Sigmoid colon (tissue), 7 donors: Measurements from ENCODE around the gene IRX4. TPM values are rescaled to one million over a fixed set of nuclear protein-coding genes. Genes with fewer than 3 reads are reported as not detected.

Source experiments
- DNase-seq: peaks from one replicate; pipeline ENCODE4 v3.0.0-alpha.2; 2019
- H3K27ac ChIP-seq, 4 donors: fragments of 200-600 bp; sonication (generic); one replicate each; pipeline ENCODE4 v1.5.1; 2016 to 2019; ENCODE audit warnings: mild to moderate bottlenecking in 1 of 4
- H3K27me3 ChIP-seq, 3 donors: fragments of 200-600 bp; sonication (generic); one replicate each; pipeline ENCODE4 v1.5.1; 2019; ENCODE audit warnings: mild to moderate bottlenecking in 1 of 3
- H3K36me3 ChIP-seq, 4 donors: fragments of 200-600 bp; sonication (generic); one replicate each; pipeline ENCODE4 v1.5.1; 2016 to 2019
- H3K4me1 ChIP-seq, 4 donors: fragments of 200-600 bp; sonication (generic); one replicate each; pipeline ENCODE4 v1.5.1; 2017 to 2019
- H3K4me3 ChIP-seq, 4 donors: fragments of 200-600 bp; sonication (generic); one replicate each; pipeline ENCODE4 v1.5.1; 2017 to 2019; ENCODE audit warnings: mild to moderate bottlenecking in 2 of 4, moderate library complexity in 1 of 4
- H3K9me3 ChIP-seq, 4 donors: fragments of 200-600 bp in 3 of 4; sonication (generic) in 3 of 4; one replicate each; pipeline versions ENCODE4 v1.5.1 to v1.6.1; 2013 to 2019
- EP300 ChIP-seq, 4 donors: sonication (generic); formaldehyde crosslinking; IDR thresholded peaks; one replicate each; pipeline ENCODE4 v1.6.1; 2017; ENCODE audit warnings: antibody characterized with exemption in 4 of 4
- POLR2A ChIP-seq, 2 donors: fragments of 450-650 bp; IDR thresholded peaks; one replicate each; pipeline ENCODE4 v1.6.1; 2016; ENCODE audit warnings: antibody characterized with exemption in 2 of 2, mild to moderate bottlenecking in 2 of 2, moderate library complexity in 2 of 2
- POLR2AphosphoS5 ChIP-seq, 4 donors: sonication (generic); formaldehyde crosslinking; IDR thresholded peaks; one replicate each; pipeline ENCODE4 v1.6.1; 2017; ENCODE audit warnings: antibody characterized with exemption in 4 of 4
- WGBS, 2 donors: extraction: QIAGEN DNeasy Blood & Tissue Kit; methylation state at CpG; one replicate each; pipeline ENCODE4 v1.1.7; 2013; 5-methylcytosine and 5-hydroxymethylcytosine counted together
- intact Hi-C: fragments of 100-400 bp; cut with DNase I; formaldehyde crosslinking; loops from one replicate; pipeline ENCODE4 v1.15.1; 2023
- polyA plus RNA-seq, 3 donors: library from polyadenylated mRNA; stranded (reverse); fragments of 200-250 nt; gene quantifications; one replicate each; pipeline ENCODE4 v1.2.3, GENCODE V29; 2013
- total RNA-seq, 4 donors: library from RNA; depleted of rRNA; stranded (reverse); fragments of >200 nt; gene quantifications; one replicate each; pipeline ENCODE4 v1.1.0, GENCODE V29; 2016
- TF ChIP-seq, protein P1 (sequence below), 4 experiments: fragments of 450-650 bp in 3 of 4; fragments of 200-600 bp in 1 of 4; IDR thresholded peaks; one replicate each; pipeline ENCODE4 v1.5.1; 2016 to 2019; ENCODE audit warnings: antibody characterized with exemption in 4 of 4, mild to moderate bottlenecking in 3 of 4, moderate library complexity in 2 of 4
- donor health status: healthy with polysubstance abuse.
- donor health status: Bipolar disorder and iron deficiency.
- donor health status: healthy.

Gene IRX4
- total and polyA plus RNA-seq, 7 donors, result 0.06 TPM; not detected in 6

DNA sequence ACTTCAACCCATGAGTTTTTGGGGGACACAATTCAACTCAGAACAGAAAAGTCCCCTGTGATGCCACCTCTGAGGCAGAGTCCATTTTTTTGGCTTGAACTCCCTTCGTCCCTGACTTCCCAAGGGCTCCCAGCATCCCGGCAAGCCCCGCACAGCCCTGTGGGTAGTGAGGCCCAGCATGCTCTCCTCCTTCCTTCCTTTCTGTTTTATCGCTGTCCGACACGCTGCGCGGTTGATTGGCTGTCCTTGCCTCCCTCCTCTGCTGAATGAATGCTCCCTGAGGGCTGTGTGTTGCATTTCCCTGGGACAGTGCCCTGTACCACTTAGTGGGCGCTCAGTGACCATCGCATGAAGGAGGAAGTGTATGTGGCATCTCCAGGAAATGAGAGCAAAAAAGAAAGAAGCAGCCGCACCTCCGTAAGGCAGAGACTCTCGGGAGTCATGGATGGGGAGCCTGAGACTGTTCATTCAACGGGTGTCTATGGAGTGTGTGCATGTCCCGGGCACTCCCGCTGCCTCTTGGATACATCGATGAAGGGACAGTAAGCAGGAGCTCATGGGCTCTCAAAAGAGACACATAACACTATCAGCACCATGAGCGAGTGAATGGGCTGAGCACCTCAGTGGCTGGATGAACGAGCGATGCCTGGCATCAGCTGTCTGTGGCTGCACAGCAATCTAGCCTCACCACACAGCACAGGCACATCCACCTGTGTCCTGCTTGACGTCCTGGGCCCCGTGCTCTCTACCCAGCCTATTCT, 10.1 kb upstream of the IRX4 start:
- no peak overlapping the region for H3K4me3 ChIP-seq
- no peaks in the 10 kb centered on the region for H3K36me3 ChIP-seq
- intact Hi-C loops, result no loop called here
- TF ChIP-seq POLR2AphosphoS5 (IDR thresholded peaks at IDR 0.05), result no peak
- TF ChIP-seq EP300 (IDR thresholded peaks at IDR 0.05), result no peak
- TF ChIP-seq, protein P1, sequence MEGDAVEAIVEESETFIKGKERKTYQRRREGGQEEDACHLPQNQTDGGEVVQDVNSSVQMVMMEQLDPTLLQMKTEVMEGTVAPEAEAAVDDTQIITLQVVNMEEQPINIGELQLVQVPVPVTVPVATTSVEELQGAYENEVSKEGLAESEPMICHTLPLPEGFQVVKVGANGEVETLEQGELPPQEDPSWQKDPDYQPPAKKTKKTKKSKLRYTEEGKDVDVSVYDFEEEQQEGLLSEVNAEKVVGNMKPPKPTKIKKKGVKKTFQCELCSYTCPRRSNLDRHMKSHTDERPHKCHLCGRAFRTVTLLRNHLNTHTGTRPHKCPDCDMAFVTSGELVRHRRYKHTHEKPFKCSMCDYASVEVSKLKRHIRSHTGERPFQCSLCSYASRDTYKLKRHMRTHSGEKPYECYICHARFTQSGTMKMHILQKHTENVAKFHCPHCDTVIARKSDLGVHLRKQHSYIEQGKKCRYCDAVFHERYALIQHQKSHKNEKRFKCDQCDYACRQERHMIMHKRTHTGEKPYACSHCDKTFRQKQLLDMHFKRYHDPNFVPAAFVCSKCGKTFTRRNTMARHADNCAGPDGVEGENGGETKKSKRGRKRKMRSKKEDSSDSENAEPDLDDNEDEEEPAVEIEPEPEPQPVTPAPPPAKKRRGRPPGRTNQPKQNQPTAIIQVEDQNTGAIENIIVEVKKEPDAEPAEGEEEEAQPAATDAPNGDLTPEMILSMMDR (IDR thresholded peaks at IDR 0.05), result no peak
- TF ChIP-seq POLR2A (IDR thresholded peaks at IDR 0.05), result no peak
- no peak overlapping the region for H3K27ac ChIP-seq
- no peaks in the 10 kb centered on the region for H3K9me3 ChIP-seq
- DNase-seq, result no peak
- H3K4me1 ChIP-seq, result no peaks in the 10 kb centered on the region
- peaks cover 2 to 62% (median 8%) of the 10 kb centered on the region in 3 donors for H3K27me3 ChIP-seq
- WGBS, 2 donors, result 83 to 84% methylated on average over 22 of the region's 22 CpGs

DNA sequence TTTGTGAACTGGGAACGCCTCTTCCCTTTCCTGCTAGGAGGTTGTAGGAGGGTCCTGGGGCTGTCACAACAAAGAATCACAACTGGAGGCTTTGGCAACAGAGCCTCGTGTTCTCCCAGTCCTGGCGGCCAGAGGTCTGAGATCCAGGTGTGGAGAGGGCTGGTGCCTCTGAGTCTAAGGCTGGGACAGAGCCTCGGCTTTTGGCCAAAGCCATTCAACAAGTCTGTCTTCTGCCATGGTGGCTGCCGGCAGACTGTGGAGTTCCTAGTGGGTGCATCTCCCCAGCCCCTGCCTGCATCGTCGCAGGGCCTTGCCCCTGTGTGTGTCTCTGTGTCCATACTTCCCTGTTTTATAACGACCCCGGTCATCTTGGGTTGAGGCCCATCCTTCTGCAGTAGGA, 9.5 kb upstream of the IRX4 start:
- Histone ChIP-seq H3K27me3 (peaks cover 9 to 62% (median 15%) of the 10 kb centered on the region in 3 donors), H3K36me3 (no peaks in the 10 kb centered on the region), H3K4me3 (no peak overlapping the region), H3K27ac (no peak overlapping the region), H3K9me3 (no peaks in the 10 kb centered on the region), H3K4me1 (peaks cover 0 to 2% (median 2%) of the 10 kb centered on the region in 4 donors)
- WGBS, 2 donors, result 72 to 74% methylated on average over 9 of the region's 9 CpGs
- intact Hi-C loops, result no loop called here
- no peak for DNase-seq
- no peak for TF ChIP-seq EP300 (IDR thresholded peaks at IDR 0.05)
- TF ChIP-seq POLR2A (IDR thresholded peaks at IDR 0.05), result no peak
- TF ChIP-seq, protein P1 (IDR thresholded peaks at IDR 0.05), result no peak
- TF ChIP-seq POLR2AphosphoS5 (IDR thresholded peaks at IDR 0.05), result no peak

DNA sequence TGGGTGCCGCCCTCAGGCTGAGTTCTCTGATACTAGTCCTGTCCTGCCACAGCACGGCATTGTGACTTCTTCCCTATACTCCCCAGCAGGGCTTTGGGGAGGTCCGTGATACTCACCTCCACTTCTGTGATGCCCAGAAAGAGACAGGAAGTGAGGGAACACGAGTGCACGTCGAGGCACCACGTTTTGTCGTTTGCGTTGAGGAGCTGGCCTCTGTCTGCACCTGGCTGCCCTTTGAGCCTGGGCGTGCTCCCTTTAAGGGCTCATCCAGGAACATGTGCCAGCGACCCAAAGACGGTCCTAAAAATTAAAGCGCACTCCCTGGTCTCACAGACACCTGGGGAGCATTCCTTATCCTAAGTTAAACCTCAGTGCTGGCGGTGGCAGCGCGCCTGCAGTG, 8.7 kb upstream of the IRX4 start:
- Histone ChIP-seq H3K27ac (no peak overlapping the region), H3K4me1 (peaks cover 0 to 9% (median 7%) of the 10 kb centered on the region in 4 donors), H3K4me3 (no peak overlapping the region), H3K27me3 (peaks cover 14 to 63% (median 23%) of the 10 kb centered on the region in 3 donors), H3K36me3 (no peaks in the 10 kb centered on the region), H3K9me3 (no peaks in the 10 kb centered on the region)
- DNase-seq, result no peak
- 53 to 69% methylated on average over 16 of the region's 16 CpGs for WGBS, 2 donors
- intact Hi-C loops, result no loop called here
- TF ChIP-seq POLR2AphosphoS5 (IDR thresholded peaks at IDR 0.05), result no peak
- TF ChIP-seq, protein P1 (IDR thresholded peaks at IDR 0.05), result no peak
- no peak for TF ChIP-seq EP300 (IDR thresholded peaks at IDR 0.05)
- no peak for TF ChIP-seq POLR2A (IDR thresholded peaks at IDR 0.05)

DNA sequence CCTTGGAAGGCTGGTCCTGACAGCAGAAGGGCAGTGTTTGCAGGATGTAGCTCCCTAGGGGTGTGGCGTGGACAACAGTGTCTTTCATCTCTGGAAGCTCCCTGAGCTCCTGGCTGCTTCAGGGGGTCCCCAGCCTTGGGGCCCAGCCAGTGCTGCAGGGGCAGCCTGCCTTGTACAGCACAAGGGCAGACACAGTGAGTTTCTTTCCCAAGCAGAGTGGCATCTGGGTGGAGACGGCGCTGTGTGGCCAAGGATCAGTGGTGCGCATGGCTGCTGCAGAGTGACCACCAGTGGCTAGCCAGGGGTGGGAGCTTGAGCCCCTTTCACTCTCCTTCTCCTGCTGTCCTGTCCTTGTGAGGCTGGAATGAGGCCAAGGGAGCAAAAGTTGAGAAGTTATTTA, 7.6 kb upstream of the IRX4 start:
- intact Hi-C loops, result no loop called here
- no peak overlapping the region for H3K27ac ChIP-seq
- peaks cover 19 to 66% (median 34%) of the 10 kb centered on the region in 3 donors for H3K27me3 ChIP-seq
- H3K4me3 ChIP-seq, result no peak overlapping the region
- peaks cover 0 to 9% (median 7%) of the 10 kb centered on the region in 4 donors for H3K4me1 ChIP-seq
- DNase-seq, result no peak
- no peaks in the 10 kb centered on the region for H3K36me3 ChIP-seq
- 81 to 84% methylated on average over 4 of the region's 4 CpGs for WGBS, 2 donors
- no peak for TF ChIP-seq EP300 (IDR thresholded peaks at IDR 0.05)
- TF ChIP-seq, protein P1 (IDR thresholded peaks at IDR 0.05), result no peak
- no peak for TF ChIP-seq POLR2A (IDR thresholded peaks at IDR 0.05)
- no peak for TF ChIP-seq POLR2AphosphoS5 (IDR thresholded peaks at IDR 0.05)
- H3K9me3 ChIP-seq, result no peaks in the 10 kb centered on the region
